NCI-H774 (cell line): ENCODE measurements around the gene ITGA2.
"Not testable (repeated sequence)": the region's sequence is repeated elsewhere in the genome, so short reads cannot be mapped to it uniquely, and the experiment has no call there.

Experiments used
- DNase-seq: peaks from one replicate; lab custom pipeline; 2025; lab: John Stamatoyannopoulos, UW

ITGA2 gene

GRCh38 chr5:52989025-52989780, at the start of gene ITGA2:
Gene ITGA2 (plus strand): TSS chr5:52989352. CDS start chr5:52989469, 117 bp downstream.
- peak; percentile 39 for DNase-seq

DNA sequence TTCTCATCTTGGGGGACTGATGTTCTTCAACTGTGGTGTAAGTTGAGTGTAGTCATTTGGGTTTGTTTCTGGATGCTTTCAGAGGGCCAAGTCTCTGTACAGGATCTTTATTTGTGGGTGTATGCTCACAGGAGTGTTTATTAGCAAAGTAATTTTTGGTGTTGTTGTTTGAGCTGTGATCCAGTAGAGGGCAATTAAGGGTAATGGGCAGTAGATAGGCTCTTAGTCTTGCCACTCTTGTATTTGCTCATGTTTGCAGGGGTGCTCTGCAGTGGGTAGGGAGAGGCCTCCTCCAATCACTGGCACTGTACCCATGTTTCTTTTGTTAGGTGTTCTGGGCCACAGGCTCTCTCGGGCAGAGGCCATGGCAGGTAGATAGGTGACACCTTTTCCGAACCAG, 45.9 kb upstream of the ITGA2 start:
- no peak for DNase-seq

DNA sequence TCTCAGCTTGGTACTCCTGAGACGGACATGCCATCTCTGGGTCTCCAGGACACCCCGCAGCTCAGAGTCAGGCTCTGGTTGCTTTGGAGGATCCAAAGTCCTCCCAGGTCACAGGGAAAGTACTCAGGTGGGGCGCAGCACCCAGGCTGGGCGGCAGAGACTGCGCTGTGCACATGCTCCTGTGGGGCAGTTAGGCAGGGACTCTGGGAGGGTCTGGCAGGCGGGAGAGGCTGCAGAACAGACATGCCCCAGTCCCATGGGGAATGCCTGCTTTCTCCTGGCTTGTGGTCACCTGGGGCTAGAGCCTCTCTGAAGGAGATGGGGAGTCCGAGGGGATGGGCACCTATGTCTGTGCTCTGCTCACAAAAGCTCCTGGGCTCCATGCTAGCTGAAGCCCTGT, 45.3 kb upstream of the ITGA2 start:
- DNase-seq, result no peak

GRCh38 chr5:52945040-52945439, 44.1 kb upstream of the ITGA2 start:
- DNase-seq, result no peak

GRCh38 chr5:52947208-52947607, 41.9 kb upstream of the ITGA2 start:
- DNase-seq, result no peak

GRCh38 chr5:52947851-52948250, 41.3 kb upstream of the ITGA2 start:
- DNase-seq, result no peak

DNA sequence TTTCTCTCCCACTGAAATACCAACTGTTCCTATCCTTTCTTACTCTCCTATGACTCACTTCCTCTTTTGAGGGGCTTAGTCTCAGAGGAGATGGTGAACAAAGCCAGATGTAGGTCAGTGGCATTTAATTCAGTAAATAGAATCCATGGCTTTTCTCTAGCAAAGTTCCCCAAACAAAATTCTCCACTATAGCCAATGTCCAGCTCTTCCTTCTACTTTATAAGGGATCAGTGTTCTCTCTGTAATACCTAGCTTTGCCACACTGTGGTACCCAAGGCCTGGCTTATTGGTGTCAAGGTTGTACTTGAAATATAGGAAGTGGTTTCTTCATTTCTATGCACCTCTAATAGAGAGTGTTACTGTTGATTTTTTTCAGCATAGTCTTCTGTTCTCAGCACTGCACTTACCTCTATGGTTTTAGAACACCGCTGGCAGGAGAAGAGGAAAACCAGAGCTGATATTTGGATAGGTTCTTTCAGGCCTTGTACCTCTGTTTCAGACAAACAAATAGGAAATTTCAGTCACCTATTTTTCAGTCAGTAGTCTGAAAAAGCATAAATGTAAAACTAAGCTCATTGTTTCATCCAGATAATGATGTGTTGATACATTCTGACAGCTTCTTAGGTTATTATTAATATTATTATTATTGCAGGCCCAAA, 40.6 kb upstream of the ITGA2 start:
- DNase-seq, result peak; percentile 45

GRCh38 chr5:52950686-52951085, 38.5 kb upstream of the ITGA2 start:
- DNase-seq, result no peak

- DNase-seq, result no peak
These were observed 36.7 kb upstream of the ITGA2 start for GRCh38 chr5:52952483-52952882.

DNA sequence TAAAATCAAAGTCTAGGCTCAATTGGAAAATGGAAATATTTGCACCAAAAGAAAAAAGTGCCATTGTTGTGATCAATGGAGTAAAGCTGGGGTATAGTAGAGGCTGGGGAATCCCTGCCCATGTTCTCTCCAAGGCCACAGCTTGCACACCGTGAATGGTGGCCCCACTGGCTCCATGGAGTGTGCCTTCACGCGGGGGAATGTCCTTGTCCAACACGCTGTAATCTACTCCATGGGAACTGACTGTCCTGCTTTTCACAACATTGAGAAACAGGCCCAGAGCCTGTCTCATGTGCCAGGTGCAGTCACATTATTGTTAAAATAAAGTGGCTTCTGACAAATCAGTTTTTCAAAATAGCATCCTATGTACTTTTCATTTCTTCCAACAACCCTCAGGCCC, 33.1 kb upstream of the ITGA2 start:
- no peak for DNase-seq

GRCh38 chr5:52956915-52957747, 32.0 kb upstream of the ITGA2 start:
- DNase-seq, result no peak

- DNase-seq, result peak; percentile 14
These were observed 27.9 kb upstream of the ITGA2 start for GRCh38 chr5:52961274-52961681.

GRCh38 chr5:52963636-52964035, 25.5 kb upstream of the ITGA2 start:
- DNase-seq, result no peak

GRCh38 chr5:52964138-52964537, 25.0 kb upstream of the ITGA2 start:
- DNase-seq, result no peak

DNA sequence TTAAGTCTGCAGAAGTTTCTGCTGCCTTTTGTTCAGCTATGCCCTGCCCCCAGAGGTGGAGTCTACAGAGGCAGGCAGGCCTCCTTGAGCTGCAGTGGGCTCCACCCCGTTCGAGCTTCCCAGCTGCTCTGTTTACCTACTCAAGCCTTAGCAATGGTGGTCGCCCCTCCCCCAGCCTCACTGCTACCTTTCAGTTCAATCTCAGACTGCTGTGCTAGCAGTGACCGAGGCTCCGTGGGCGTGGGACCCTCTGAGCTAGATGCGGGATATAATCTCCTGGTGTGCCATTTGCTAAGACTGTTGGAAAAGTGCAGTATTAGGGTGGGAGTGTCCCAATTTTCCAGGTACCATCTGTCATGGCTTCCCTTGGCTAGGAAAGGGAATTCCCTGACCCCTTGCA, 13.0 kb upstream of the ITGA2 start:
- not testable (repeated sequence) for DNase-seq

DNA sequence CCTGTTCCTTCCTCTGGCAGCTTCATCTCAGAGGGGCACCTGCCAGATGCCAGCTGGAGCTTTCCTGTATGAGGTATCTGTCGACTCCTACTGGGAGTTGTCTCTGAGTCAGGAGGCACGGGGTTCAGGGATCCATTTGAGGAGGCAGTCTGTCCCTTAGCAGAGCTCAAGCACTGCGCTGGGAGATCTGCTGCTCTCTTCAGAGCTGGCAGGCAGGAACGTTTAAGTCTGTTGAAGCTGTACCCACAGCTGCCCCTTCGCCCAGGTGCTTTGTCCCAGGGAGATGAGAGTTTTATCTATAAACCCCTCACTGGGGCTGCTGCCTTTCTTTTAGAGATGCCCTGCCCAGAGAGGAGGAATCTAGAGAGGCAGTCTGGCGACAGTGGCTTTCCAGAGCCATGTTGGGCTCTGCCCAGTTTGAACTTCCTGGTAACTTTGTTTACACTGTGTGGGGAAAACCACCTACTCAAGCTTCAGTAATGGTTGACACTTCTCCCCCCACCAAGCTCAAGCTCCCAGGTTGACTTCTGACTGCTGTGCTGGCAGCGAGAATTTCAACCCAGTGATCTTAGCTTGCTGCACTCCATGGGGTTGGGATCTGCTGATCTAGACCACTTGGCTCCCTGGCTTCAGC, 11.8 kb upstream of the ITGA2 start:
- no peak for DNase-seq

DNA sequence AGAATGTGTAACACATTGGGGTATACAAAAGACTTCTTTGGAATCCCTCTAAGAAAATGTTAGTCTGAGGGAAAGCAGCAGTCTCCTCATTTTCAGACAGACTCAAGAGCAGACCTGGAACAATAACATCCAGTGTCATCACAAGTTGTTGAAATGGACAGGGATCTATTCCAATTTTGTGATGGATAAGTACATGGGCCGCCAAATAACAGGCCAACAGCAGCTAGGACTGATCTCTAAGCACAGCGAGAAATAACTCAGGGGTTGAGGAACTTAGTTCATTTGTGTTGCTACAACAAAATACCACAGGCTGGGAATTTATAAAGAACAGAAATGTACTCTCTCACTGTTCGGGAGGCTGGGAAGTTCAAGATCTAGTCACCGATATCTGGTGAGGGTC, 7.6 kb upstream of the ITGA2 start:
- DNase-seq, result no peak

DNA sequence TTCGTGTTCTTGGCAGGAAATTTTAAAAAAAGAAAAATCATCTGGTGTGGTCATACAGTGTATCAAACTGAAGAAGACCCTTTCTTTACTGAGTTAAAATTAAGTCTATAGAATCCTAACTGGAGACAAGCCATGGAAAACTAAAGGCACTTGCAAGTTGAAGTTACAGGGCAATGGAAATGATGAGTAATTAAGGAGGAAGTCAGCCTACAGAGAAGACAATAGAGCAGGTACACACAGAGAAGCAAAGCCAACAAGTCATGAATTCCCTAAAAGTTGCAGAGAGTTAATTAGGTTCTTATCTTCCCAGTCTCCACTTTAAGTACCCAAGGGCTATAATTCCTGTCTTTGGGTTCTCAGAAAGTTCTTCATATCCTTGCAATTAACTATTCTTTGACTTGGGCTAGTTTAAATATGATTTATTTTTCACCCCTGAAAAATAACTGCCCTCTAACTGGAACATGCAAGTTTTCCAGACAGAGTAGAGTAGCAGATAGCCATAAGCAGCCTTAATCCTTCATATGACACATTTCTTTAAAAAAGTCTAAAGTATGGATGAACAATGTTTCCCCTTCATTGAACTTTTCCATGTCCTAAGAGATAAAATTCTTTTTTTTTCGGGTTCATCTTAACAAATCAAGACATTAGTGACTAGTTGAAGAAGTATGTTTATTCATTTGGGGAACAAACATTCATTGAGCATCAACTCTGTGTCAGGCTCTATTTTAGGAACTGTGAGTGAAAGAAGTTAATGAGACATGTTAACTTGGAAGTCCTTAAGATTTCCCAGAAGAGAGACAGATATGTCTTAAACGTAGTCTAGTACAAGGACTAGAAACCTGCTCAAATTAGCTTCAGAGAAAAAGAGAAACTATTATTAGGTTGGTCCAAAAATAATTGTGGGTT, 5.2 kb upstream of the ITGA2 start:
- no peak for DNase-seq

- DNase-seq, result no peak
These were observed 3.8 kb upstream of the ITGA2 start for GRCh38 chr5:52985306-52985705.

DNA sequence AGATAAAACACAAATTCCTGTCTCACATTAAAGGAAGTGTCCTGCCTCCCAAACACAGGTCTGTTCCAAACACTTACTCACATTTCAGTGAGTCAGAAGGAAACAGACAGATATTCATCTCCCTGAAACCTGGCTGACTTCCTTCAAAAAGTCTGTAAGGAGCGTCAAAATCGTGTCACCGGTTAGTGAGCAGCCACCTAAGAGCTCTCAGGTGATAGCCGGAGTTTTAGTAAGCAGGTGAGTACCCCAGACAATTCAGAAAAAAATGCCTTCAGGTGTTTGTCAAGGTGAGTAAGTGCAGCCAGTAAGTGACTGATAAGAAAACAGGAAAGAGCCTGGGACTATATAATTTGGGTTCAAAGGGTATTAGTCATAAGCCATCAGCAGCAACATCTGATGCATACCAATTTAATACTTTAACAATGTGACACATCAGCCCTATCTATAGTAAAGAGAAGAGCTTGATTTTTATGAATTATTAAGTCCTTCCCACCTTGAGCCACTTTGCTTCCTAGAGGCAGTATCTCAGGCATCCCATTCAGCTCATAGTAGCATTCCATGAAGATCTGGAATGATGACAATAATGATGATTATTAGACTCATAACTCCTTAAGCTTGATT, 1.3 kb upstream of the ITGA2 start:
- no peak for DNase-seq
